ENCODE results near the gene SPAG16.

Gene SPAG16

DNA sequence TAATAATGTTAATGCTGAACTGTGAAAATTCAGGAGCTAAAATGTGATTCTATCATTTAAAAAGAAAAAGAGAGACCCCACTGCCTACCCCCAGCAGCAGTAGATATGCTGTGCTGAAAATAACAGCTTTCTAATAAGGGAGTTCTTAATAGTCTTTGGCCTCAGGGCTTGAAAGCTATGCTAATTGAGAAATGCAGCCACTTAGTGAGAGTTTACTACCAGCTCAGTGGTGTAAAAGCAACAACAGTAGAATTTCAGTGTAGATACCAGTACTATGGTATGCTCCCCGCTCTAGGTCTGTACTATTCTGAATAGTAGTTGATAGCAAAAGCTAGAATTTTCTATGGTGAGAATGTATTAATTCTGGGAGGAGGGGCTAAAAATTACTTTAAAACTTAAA is 823.5 kb downstream of the SPAG16 start:
- no peak for TF ChIP-seq NFIC (IDR thresholded peaks at IDR 0.05)
- no peak for TF ChIP-seq YY1 (IDR thresholded peaks at IDR 0.05; ENCODE audit: low read depth)
- no peak for TF ChIP-seq FOXM1 (IDR thresholded peaks at IDR 0.05; ENCODE audit: borderline replicate concordance, low read depth)
- TF ChIP-seq EGR1 (IDR thresholded peaks at IDR 0.05): no peak
- TF ChIP-seq EP300 (IDR thresholded peaks at IDR 0.05; ENCODE audit: borderline replicate concordance): no peak
- TF ChIP-seq CEBPB (IDR thresholded peaks at IDR 0.05): no peak
- TF ChIP-seq TAF1 (IDR thresholded peaks at IDR 0.05; ENCODE audit: low read depth): no peak
- TF ChIP-seq, protein P1, sequence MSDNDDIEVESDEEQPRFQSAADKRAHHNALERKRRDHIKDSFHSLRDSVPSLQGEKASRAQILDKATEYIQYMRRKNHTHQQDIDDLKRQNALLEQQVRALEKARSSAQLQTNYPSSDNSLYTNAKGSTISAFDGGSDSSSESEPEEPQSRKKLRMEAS (IDR thresholded peaks at IDR 0.05): no peak
- TF ChIP-seq TCF12 (IDR thresholded peaks at IDR 0.05; ENCODE audit: low read depth): no peak

DNA sequence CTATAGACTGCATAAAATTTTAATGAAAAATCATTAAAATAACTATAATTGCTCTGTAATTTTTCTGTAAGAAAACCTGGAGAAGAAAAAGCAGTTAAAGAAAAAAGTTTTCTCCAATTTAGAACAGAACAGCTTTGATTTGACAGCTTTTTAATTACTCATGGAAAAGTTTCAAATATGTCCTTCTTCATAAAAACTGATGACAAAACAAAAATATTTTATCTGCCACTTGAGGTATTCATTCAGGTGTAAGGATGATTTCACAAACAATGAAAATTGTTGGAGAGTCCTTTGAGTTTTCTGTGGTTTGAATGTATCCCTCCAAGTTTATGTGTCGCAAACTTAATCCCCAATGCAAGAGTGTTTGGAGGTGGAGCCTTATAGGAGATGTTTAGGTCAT is 824.3 kb downstream of the SPAG16 start:
- TF ChIP-seq EP300 (IDR thresholded peaks at IDR 0.05; ENCODE audit: borderline replicate concordance): no peak
- TF ChIP-seq TAF1 (IDR thresholded peaks at IDR 0.05; ENCODE audit: low read depth): no peak
- TF ChIP-seq FOXM1 (IDR thresholded peaks at IDR 0.05; ENCODE audit: borderline replicate concordance, low read depth): no peak
- no peak for TF ChIP-seq CREB1 (IDR thresholded peaks at IDR 0.05; ENCODE audit: low read depth)
- TF ChIP-seq NFIC (IDR thresholded peaks at IDR 0.05): no peak
- TF ChIP-seq, protein P1 (IDR thresholded peaks at IDR 0.05): no peak
- no peak for TF ChIP-seq RAD21 (IDR thresholded peaks at IDR 0.05; ENCODE audit: low read depth)
- TF ChIP-seq, protein P2, sequence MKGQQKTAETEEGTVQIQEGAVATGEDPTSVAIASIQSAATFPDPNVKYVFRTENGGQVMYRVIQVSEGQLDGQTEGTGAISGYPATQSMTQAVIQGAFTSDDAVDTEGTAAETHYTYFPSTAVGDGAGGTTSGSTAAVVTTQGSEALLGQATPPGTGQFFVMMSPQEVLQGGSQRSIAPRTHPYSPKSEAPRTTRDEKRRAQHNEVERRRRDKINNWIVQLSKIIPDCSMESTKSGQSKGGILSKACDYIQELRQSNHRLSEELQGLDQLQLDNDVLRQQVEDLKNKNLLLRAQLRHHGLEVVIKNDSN (IDR thresholded peaks at IDR 0.05): no peak
- TF ChIP-seq TCF12 (IDR thresholded peaks at IDR 0.05; ENCODE audit: low read depth): no peak

DNA sequence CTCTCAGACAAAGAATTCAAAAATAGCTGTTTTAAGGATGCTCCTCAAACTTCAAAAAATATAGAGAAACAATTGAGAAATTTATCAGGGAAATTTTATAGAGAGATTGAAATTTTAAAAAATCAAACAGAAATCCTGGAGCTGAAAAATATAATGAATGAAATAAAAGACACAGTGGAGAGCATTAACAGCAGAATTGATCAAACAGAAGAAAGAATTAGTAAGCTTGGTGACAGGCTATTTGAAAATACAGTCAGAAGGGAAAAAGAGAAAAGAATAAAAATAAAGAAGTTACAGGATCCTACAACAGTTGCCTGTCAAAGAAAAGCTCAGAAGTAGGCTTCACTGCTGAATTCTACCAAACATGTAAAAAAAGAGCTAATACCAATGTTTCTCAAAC is 832.8 kb downstream of the SPAG16 start:
- TF ChIP-seq FOXM1 (IDR thresholded peaks at IDR 0.05; ENCODE audit: borderline replicate concordance, low read depth): no peak
- TF ChIP-seq, protein P1 (IDR thresholded peaks at IDR 0.05): no peak
- TF ChIP-seq, protein P3, sequence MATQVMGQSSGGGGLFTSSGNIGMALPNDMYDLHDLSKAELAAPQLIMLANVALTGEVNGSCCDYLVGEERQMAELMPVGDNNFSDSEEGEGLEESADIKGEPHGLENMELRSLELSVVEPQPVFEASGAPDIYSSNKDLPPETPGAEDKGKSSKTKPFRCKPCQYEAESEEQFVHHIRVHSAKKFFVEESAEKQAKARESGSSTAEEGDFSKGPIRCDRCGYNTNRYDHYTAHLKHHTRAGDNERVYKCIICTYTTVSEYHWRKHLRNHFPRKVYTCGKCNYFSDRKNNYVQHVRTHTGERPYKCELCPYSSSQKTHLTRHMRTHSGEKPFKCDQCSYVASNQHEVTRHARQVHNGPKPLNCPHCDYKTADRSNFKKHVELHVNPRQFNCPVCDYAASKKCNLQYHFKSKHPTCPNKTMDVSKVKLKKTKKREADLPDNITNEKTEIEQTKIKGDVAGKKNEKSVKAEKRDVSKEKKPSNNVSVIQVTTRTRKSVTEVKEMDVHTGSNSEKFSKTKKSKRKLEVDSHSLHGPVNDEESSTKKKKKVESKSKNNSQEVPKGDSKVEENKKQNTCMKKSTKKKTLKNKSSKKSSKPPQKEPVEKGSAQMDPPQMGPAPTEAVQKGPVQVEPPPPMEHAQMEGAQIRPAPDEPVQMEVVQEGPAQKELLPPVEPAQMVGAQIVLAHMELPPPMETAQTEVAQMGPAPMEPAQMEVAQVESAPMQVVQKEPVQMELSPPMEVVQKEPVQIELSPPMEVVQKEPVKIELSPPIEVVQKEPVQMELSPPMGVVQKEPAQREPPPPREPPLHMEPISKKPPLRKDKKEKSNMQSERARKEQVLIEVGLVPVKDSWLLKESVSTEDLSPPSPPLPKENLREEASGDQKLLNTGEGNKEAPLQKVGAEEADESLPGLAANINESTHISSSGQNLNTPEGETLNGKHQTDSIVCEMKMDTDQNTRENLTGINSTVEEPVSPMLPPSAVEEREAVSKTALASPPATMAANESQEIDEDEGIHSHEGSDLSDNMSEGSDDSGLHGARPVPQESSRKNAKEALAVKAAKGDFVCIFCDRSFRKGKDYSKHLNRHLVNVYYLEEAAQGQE (IDR thresholded peaks at IDR 0.05; ENCODE audit: low read depth): no peak
- no peak for TF ChIP-seq TEAD4 (IDR thresholded peaks at IDR 0.05)
- TF ChIP-seq ZBTB7A (IDR thresholded peaks at IDR 0.05; ENCODE audit: low read depth): no peak
- no peak for TF ChIP-seq CREB1 (IDR thresholded peaks at IDR 0.05; ENCODE audit: low read depth)
- TF ChIP-seq, protein P2 (IDR thresholded peaks at IDR 0.05): no peak
- TF ChIP-seq RAD21 (IDR thresholded peaks at IDR 0.05; ENCODE audit: low read depth): no peak
- no peak for TF ChIP-seq CEBPB (IDR thresholded peaks at IDR 0.05)
- no peak for TF ChIP-seq NFIC (IDR thresholded peaks at IDR 0.05)
- no peak for TF ChIP-seq TAF1 (IDR thresholded peaks at IDR 0.05; ENCODE audit: low read depth)

DNA sequence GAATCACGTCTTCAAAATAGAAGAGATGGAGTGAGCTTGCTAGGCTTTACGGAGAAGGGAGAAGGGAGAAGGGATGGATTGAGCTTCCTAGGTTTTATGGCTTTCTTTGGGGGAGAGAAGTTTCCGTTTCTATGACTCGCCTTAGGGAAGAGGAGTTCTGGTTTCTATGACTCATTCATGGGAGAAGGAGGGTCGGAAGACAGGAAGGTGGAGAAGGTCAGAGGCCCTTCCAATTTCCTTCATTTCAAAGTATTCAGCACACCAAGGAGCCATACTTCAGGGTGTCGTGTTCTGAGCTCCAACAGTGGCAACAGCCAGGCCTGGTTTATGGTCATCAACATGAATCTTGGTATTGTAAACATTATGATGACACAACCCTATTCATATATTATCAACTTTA is 841.9 kb downstream of the SPAG16 start:
- no peak for TF ChIP-seq RAD21 (IDR thresholded peaks at IDR 0.05; ENCODE audit: low read depth)

DNA sequence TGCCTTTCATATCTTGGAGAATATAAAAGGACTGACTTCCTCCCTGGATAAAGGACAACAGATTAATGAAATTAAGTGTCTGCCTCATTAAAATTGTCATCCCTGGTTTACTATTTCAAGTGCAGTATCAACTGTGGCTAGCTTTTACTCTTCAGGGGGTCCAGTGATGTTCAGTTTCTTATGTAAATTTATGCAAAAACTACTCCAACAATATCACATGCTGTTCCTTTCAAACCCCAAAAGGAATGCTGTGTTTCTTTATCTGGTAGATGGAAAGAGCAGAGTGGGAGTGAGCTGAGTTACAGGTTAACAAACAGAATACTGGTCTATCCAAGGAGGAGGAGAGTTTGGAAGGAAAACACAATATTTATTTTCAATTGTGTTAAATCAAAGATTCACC is 842.9 kb downstream of the SPAG16 start:
- TF ChIP-seq RAD21 (IDR thresholded peaks at IDR 0.05; ENCODE audit: low read depth) (no peak), FOXM1 (IDR thresholded peaks at IDR 0.05; ENCODE audit: borderline replicate concordance, low read depth) (no peak), TCF12 (IDR thresholded peaks at IDR 0.05; ENCODE audit: low read depth) (no peak), EGR1 (IDR thresholded peaks at IDR 0.05) (no peak), CREB1 (IDR thresholded peaks at IDR 0.05; ENCODE audit: low read depth) (no peak)
- TF ChIP-seq, protein P1 (IDR thresholded peaks at IDR 0.05): no peak
- TF ChIP-seq, protein P2 (IDR thresholded peaks at IDR 0.05): no peak
- TF ChIP-seq, protein P3 (IDR thresholded peaks at IDR 0.05; ENCODE audit: low read depth): no peak

DNA sequence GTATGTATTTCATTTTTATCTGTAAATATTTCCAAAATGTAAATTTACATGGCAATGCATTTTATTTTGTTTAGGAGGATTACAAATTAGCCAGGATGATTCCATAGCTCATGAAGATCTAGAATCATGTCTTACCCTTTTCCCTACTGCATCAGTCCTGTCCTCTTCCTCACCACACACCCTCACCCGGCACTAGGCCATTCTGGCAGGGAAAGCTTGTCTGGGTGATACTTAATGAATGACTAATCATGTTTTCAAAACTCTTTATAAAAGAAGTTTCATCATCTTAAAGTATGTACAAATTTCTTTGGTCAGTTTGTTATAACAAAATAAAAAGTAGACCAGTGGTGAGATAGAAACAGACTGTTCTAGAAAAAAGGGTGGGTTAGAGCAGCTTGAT is 843.3 kb downstream of the SPAG16 start:
- TF ChIP-seq EP300 (IDR thresholded peaks at IDR 0.05; ENCODE audit: borderline replicate concordance) (no peak), CEBPB (IDR thresholded peaks at IDR 0.05) (no peak), TEAD4 (IDR thresholded peaks at IDR 0.05) (no peak), ZBTB7A (IDR thresholded peaks at IDR 0.05; ENCODE audit: low read depth) (no peak), YY1 (IDR thresholded peaks at IDR 0.05; ENCODE audit: low read depth) (no peak), TAF1 (IDR thresholded peaks at IDR 0.05; ENCODE audit: low read depth) (no peak), NFIC (IDR thresholded peaks at IDR 0.05) (no peak), FOXM1 (IDR thresholded peaks at IDR 0.05; ENCODE audit: borderline replicate concordance, low read depth) (no peak), TCF12 (IDR thresholded peaks at IDR 0.05; ENCODE audit: low read depth) (no peak), EGR1 (IDR thresholded peaks at IDR 0.05) (no peak), RAD21 (IDR thresholded peaks at IDR 0.05; ENCODE audit: low read depth) (no peak), CREB1 (IDR thresholded peaks at IDR 0.05; ENCODE audit: low read depth) (no peak)
- TF ChIP-seq, protein P3 (IDR thresholded peaks at IDR 0.05; ENCODE audit: low read depth): no peak
- TF ChIP-seq, protein P2 (IDR thresholded peaks at IDR 0.05): no peak
- TF ChIP-seq, protein P1 (IDR thresholded peaks at IDR 0.05): no peak

Measured in Ishikawa (cell line).